Globus pallidus (tissue), 1 donor: ENCODE measurements around the gene ANGPTL2.
A peak's percentile ranks its signal among the peaks of the same experiment; 100 is the strongest.

Source experiments
- DNase-seq: peaks from one replicate; pipeline ENCODE4 v3.0.0-alpha.2; 2015; ENCODE audit warnings: low spot score

Gene ANGPTL2

GRCh38 chr9:127049581-127049980 lies 72.9 kb downstream of the ANGPTL2 start:
- no peak for DNase-seq

DNA sequence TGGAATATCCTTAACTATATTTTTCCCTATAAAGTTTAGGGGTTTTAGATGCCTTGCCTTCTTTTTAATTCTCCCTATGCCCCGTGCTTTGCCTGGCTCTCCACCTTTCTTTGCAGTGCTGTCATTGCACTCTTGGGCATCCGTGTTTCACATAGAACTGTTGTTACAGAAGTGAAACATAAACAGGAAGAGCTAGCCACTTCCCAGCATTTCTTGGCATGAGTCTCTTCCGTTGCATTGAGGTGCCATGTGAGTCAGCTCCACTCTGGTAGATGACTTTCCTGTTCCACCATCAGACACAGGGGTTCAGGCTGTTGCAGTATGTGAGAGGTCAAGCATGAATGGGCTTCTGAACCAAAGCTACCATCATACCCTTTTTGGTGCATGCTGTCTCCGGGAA lies 73.4 kb downstream of the ANGPTL2 start:
- peak; percentile 60 for DNase-seq

GRCh38 chr9:127047971-127048370 lies 74.5 kb downstream of the ANGPTL2 start:
- DNase-seq, result no peak

GRCh38 chr9:127045148-127045547 lies 77.3 kb downstream of the ANGPTL2 start:
- no peak for DNase-seq

DNA sequence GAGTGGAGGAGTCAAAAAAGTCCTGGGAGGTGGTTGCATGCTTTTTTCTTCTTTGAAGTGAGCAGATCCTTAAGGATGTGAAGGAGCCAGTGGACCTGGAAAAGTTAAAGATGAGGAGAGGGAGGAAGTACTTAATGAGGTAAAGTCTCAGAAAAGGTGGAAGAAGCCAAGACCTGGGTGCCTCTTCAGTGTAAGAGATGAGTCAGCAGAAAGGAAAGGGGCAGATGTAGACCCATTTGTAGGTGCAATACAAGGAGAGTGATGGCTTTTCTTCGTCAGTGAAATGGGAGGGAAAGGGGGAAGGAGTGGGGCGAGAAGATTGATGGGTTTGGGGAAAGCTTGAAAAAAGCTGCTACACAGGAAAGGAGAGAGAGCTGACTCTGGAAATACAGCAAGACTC lies 82.9 kb downstream of the ANGPTL2 start:
- DNase-seq, result no peak

DNA sequence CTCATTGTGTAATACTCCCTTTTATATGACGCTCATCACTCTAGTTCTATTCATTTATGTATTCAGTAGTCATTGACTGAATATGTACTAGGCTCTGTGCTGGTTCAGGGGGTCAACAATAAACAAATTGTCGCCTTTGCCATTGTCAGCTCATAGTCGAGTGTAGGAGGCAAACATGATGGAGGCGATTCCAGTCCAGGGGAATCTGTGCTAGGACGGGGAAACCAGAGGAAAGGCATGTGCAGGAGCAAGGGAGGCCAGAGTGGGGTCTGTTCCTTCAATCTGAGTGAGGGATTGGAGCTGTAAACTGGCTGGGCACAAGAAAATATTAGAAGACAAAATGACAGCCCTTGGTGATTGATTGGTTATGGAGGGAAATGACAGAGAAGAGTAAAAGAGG lies 83.9 kb downstream of the ANGPTL2 start:
- no peak for DNase-seq
